MCF 10A (cell line): ENCODE measurements around the gene CPE. TPM values are rescaled to one million over a fixed set of nuclear protein-coding genes. Genes with fewer than 3 reads are reported as not detected.

ENCODE experiments used
- BruUV-seq: library from RNA; stranded (reverse); fragments of 400-500 nt; replicated peaks from 2 replicates; lab custom pipeline; 2021; lab: Mats Ljungman, UMichigan
- CTCF ChIA-PET: fragments of 300-600 bp; sonication (Branson Sonifier 250); formaldehyde crosslinking; extraction: SDS; loops from one replicate; lab custom pipeline; 2021; ENCODE audit warnings: antibody characterized with exemption, inconsistent platforms; lab: Yijun Ruan, JAX
- POLR2A ChIA-PET: fragments of 300-600, 350-650 bp; sonication (Branson Sonifier 250); formaldehyde crosslinking; extraction: SDS; loops from one replicate; lab custom pipeline; 2020; ENCODE audit warnings: antibody characterized with exemption, inconsistent platforms; lab: Yijun Ruan, JAX
- DNase-seq: peaks from one replicate; pipeline ENCODE4 v3.0.0-alpha.2; 2018; ENCODE audit not compliant: unreplicated experiment
- H3K27ac Mint-ChIP-seq: one replicate; pipeline ENCODE4 v1.8.0; 2022; ENCODE audit warnings: mild to moderate bottlenecking, low read depth, mixed read lengths; ENCODE audit not compliant: unreplicated experiment
- H3K27me3 Mint-ChIP-seq: one replicate; pipeline ENCODE4 v1.8.0; 2022; ENCODE audit warnings: mixed read lengths; ENCODE audit not compliant: insufficient read depth, unreplicated experiment
- H3K36me3 Mint-ChIP-seq: one replicate; pipeline ENCODE4 v1.8.0; 2022; ENCODE audit warnings: mild to moderate bottlenecking, moderate library complexity, mixed read lengths; ENCODE audit not compliant: insufficient read depth, unreplicated experiment
- H3K4me1 Mint-ChIP-seq: one replicate; pipeline ENCODE4 v1.8.0; 2022; ENCODE audit warnings: mixed read lengths; ENCODE audit not compliant: insufficient read depth, unreplicated experiment
- H3K4me3 Mint-ChIP-seq: one replicate; pipeline ENCODE4 v1.8.0; 2022; ENCODE audit warnings: mild to moderate bottlenecking, moderate library complexity, mixed read lengths; ENCODE audit not compliant: unreplicated experiment
- H3K9me3 Mint-ChIP-seq: one replicate; pipeline ENCODE4 v1.8.0; 2022; ENCODE audit warnings: mixed read lengths; ENCODE audit not compliant: unreplicated experiment
- intact Hi-C: fragments of 100-400 bp; cut with micrococcal nuclease; formaldehyde crosslinking; loops from 2 replicates; pipeline ENCODE4 v1.14.1; 2022
- total RNA-seq: library from RNA; stranded (reverse); gene quantifications from 2 replicates; pipeline ENCODE4 v1.2.3, GENCODE V29; 2022
- TF ChIP-seq, protein P1 (sequence below): fragments of 200-600 bp; IDR thresholded peaks from one replicate; pipeline ENCODE4 v1.8.0; 2022; ENCODE audit warnings: antibody characterized with exemption, mild to moderate bottlenecking; ENCODE audit not compliant: unreplicated experiment

Gene CPE
- total RNA-seq, 1 experiment from 2014 or later: 8.3 TPM

DNA sequence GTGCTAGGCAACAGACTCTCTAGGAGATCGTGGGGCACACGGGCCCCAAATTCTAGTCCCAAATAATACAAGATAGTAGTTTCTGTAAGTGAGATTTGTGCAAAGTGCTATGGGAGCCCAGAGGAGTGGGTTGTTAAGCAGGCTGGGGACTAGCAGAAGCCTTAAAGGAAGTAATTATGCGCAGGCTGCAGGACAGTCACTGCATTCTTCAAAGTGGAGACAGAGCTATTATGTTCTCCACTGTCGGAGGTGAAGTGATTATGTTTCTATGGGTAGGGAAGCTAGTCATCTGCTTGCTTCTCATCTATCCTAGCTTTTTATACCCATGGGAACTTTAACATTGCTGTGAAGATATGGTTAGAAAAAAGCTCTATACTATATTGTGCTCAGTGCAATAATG is 154.2 kb downstream of the CPE start:
- H3K27ac Mint-ChIP-seq: no peak overlapping the region
- ChIA-PET POLR2A (interaction anchor here (0.6 to 1.4 kb wide), 2 partner anchors 42 to 739 kb away, joined by 4 read pairs; no protein-coding TSS in a partner anchor), CTCF (interaction anchor here (0.6 to 4.9 kb wide), 5 partner anchors 39 to 559 kb away, joined by 3 to 53 read pairs (median 6); no protein-coding TSS in a partner anchor)
- H3K9me3 Mint-ChIP-seq: no peaks in the 10 kb centered on the region
- TF ChIP-seq, protein P1, sequence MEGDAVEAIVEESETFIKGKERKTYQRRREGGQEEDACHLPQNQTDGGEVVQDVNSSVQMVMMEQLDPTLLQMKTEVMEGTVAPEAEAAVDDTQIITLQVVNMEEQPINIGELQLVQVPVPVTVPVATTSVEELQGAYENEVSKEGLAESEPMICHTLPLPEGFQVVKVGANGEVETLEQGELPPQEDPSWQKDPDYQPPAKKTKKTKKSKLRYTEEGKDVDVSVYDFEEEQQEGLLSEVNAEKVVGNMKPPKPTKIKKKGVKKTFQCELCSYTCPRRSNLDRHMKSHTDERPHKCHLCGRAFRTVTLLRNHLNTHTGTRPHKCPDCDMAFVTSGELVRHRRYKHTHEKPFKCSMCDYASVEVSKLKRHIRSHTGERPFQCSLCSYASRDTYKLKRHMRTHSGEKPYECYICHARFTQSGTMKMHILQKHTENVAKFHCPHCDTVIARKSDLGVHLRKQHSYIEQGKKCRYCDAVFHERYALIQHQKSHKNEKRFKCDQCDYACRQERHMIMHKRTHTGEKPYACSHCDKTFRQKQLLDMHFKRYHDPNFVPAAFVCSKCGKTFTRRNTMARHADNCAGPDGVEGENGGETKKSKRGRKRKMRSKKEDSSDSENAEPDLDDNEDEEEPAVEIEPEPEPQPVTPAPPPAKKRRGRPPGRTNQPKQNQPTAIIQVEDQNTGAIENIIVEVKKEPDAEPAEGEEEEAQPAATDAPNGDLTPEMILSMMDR: no peak
- intact Hi-C loops: loop anchor here (10.0 kb wide), 1 partner anchor 722 kb away; no protein-coding TSS in a partner anchor
- H3K4me3 Mint-ChIP-seq: no peak overlapping the region
- BruUV-seq: no TSS peak
- DNase-seq: no peak
- no peaks in the 10 kb centered on the region for H3K36me3 Mint-ChIP-seq
- H3K4me1 Mint-ChIP-seq: no peaks in the 10 kb centered on the region
- no peaks in the 10 kb centered on the region for H3K27me3 Mint-ChIP-seq

DNA sequence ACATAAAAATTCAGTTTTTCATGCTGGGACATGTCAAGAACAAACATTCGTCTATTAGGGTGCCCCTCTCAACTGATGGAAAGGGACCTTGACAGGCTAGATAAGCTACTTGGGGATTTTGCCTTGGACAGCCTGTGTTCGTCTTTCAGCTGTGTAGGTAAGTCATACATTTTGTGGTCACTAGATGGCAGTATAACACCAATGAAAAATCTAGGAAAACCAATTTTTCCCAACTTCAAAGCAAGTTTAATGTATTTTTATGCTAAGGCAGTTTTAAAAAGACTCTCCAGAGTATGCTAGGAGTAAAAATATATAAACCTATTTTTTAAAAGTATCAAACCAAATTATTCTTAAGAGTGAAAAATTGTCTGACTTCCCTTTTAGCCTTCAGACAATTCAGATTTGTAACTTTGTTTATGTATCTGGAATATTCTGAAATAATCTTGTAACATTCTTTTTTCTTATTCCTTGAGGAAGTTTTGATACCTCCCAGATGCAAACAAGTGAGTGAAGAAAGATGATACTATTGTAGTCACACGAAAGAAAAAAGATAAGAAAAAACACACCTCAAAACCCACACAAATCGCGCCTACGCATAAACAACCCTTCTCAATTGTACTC is 158.3 kb downstream of the CPE start:
- TF ChIP-seq, protein P1: peak; percentile 63
- Mint-ChIP-seq H3K27ac (no peak overlapping the region), H3K4me1 (no peaks in the 10 kb centered on the region), H3K9me3 (no peaks in the 10 kb centered on the region), H3K36me3 (no peaks in the 10 kb centered on the region), H3K4me3 (no peak overlapping the region), H3K27me3 (no peaks in the 10 kb centered on the region)
- intact Hi-C loops: loop anchor here (1.0 to 10.0 kb wide), 7 partner anchors 44 to 1057 kb away; partner anchors contain the start of gene TLL1
- POLR2A ChIA-PET: interaction anchor here (0.6 to 1.3 kb wide), 3 partner anchors 34 to 169 kb away, joined by 3 to 6 read pairs (median 3); no protein-coding TSS in a partner anchor
- CTCF ChIA-PET: interaction anchor here (0.6 to 4.9 kb wide), 18 partner anchors 16 to 1057 kb away, joined by 3 to 53 read pairs (median 4); no protein-coding TSS in a partner anchor
- peak; percentile 58 for DNase-seq
- no TSS peak for BruUV-seq

DNA sequence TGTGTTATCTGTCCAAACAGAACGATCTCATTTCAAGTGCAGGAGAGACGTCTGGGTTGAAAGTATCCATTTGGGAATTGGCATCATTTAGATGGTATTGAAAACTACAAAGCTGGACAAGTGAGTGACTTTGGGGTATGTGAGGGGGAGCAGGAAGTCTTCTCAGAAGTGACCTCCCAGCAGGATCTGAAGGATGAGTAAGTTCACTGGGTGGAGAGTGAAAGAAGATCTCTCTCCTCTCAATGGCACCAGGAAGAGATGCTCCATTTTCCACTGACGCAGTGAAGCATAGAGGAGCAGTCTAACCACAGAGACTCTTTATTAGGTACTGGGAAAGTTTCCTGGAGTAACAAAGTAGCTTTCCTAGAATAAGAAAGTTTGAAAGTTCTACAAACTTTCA is 161.0 kb downstream of the CPE start:
- DNase-seq: no peak
- no TSS peak for BruUV-seq
- TF ChIP-seq, protein P1: no peak
- no peak overlapping the region for H3K4me3 Mint-ChIP-seq
- H3K4me1 Mint-ChIP-seq: no peaks in the 10 kb centered on the region
- H3K9me3 Mint-ChIP-seq: no peaks in the 10 kb centered on the region
- no peaks in the 10 kb centered on the region for H3K27me3 Mint-ChIP-seq
- POLR2A ChIA-PET: interaction anchor here (0.6 kb wide), 1 partner anchor 552 kb away, joined by 4 read pairs; no protein-coding TSS in a partner anchor
- H3K36me3 Mint-ChIP-seq: no peaks in the 10 kb centered on the region
- intact Hi-C loops: loop anchor here (5.0 to 10.0 kb wide), 2 partner anchors 332 to 715 kb away; partner anchors contain the start of gene TLL1
- CTCF ChIA-PET: interaction anchor here (0.5 to 1.9 kb wide), 4 partner anchors 9 to 160 kb away, joined by 4 to 5 read pairs (median 4); no protein-coding TSS in a partner anchor
- H3K27ac Mint-ChIP-seq: no peak overlapping the region

DNA sequence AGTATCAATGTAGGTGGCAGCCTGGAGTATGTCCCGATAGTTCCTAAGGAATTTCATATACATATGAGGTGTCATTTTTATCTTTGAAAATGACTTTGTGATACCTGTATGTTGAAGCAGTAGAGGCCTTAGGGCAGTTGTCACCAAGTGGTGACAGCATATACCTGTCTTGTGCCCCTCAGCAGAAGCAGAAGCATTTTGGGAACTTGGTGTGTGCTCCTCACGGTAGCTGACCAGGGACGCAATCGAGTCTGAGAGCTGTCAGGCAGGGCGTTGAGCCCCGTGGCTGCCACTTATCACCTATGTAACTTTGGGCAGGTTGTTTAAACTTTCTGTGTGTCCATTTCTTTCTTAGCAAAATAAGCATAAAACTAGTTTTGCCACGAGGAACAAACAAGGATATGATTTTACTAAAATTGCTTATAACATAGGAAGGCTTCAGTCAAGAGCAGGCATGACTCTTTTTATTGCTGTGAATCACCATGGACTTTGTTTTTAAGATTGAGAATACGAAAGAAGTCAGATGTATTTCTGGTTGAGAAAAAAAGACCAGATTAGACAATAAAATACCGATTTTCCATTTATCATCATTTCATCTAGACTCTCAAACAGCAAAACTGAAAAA is 161.5 kb downstream of the CPE start:
- H3K27ac Mint-ChIP-seq: no peak overlapping the region

More for the DNA sequence above, 161.5 kb downstream of the CPE start:
- Mint-ChIP-seq H3K4me3 (no peak overlapping the region), H3K36me3 (no peaks in the 10 kb centered on the region), H3K27me3 (no peaks in the 10 kb centered on the region), H3K4me1 (no peaks in the 10 kb centered on the region), H3K9me3 (no peaks in the 10 kb centered on the region)
- no TSS peak for BruUV-seq
- intact Hi-C loops: no loop called here
- TF ChIP-seq, protein P1: no peak
- no peak for DNase-seq
- CTCF ChIA-PET: interaction anchor here (0.5 to 1.3 kb wide), 4 partner anchors 9 to 547 kb away, joined by 3 to 5 read pairs (median 4); no protein-coding TSS in a partner anchor
- POLR2A ChIA-PET: interaction anchor here (0.6 kb wide), 1 partner anchor 551 kb away, joined by 4 read pairs; no protein-coding TSS in a partner anchor
